Esophagus squamous epithelium (tissue), 5 donors: ENCODE measurements around the gene LEKR1. TPM values are rescaled to one million over a fixed set of nuclear protein-coding genes. Genes with fewer than 3 reads are reported as not detected.
A peak's percentile ranks its signal among the peaks of the same experiment; 100 is the strongest.

Experiments used
- DNase-seq: peaks from one replicate; lab custom pipeline; 2025; lab: John Stamatoyannopoulos, UW
- H3K27ac ChIP-seq, 4 donors: fragments of 200-600 bp; sonication (generic); one replicate each; pipeline ENCODE4 v1.5.1; 2016 to 2019; ENCODE audit warnings: mild to moderate bottlenecking in 1 of 4
- H3K27me3 ChIP-seq, 4 donors: fragments of 200-600 bp; sonication (generic); 1 replicate in 3 of 4; 2 replicates in 1 of 4; pipeline versions ENCODE4 v1.5.1 to v1.6.0; 2017 to 2021; ENCODE audit warnings: antibody characterized with exemption in 1 of 4
- H3K36me3 ChIP-seq, 3 donors: fragments of 200-600 bp; sonication (generic); one replicate each; pipeline ENCODE4 v1.5.1; 2016 to 2019
- H3K4me1 ChIP-seq, 3 donors: fragments of 200-600 bp; sonication (generic); one replicate each; pipeline ENCODE4 v1.5.1; 2017 to 2019
- H3K4me3 ChIP-seq, 4 donors: fragments of 200-600 bp; sonication (generic); 1 replicate in 3 of 4; 2 replicates in 1 of 4; pipeline ENCODE4 v1.5.1; 2016 to 2019; ENCODE audit warnings: mild to moderate bottlenecking in 2 of 4, moderate library complexity in 1 of 4
- H3K9me3 ChIP-seq, 3 donors: fragments of 200-600 bp; sonication (generic); one replicate each; pipeline ENCODE4 v1.5.1; 2016 to 2019
- CTCF ChIP-seq, 6 experiments: fragments of 450-650 bp in 4 of 6; fragments of 200-600 bp in 2 of 6; sonication (generic) in 2 of 6; IDR thresholded peaks; one replicate each; pipeline ENCODE4 v1.5.1; 2016 to 2019; ENCODE audit warnings: antibody characterized with exemption in 6 of 6, mild to moderate bottlenecking in 4 of 6, moderate library complexity in 4 of 6
- POLR2A ChIP-seq, 4 donors: fragments of 450-650 bp; IDR thresholded peaks; one replicate each; pipeline ENCODE4 v1.6.1; 2017; ENCODE audit warnings: antibody characterized with exemption in 4 of 4, mild to moderate bottlenecking in 4 of 4, moderate library complexity in 3 of 4
- WGBS, 2 donors: methylation state at CpG; one replicate each; pipeline ENCODE4 v1.1.5; 2018; 5-methylcytosine and 5-hydroxymethylcytosine counted together
- intact Hi-C: fragments of 100-400 bp; cut with DNase I; formaldehyde crosslinking; loops from one replicate; pipeline ENCODE4 v1.15.0; 2022
- total RNA-seq, 4 donors: library from RNA; depleted of rRNA; stranded (reverse); fragments of >200 nt; gene quantifications; one replicate each; pipeline ENCODE4 v1.1.0, GENCODE V29; 2016
- donor health status: DM: yes; HTN: yes; CAD: no.

Gene LEKR1
- total RNA-seq, 4 donors from 2014 or later, result 0.15 to 1.1 (median 0.57) TPM; not detected in 1

- intact Hi-C loops, result no loop called here
These were observed 43.2 kb upstream of the LEKR1 start for GRCh38 chr3:156782921-156783320.

GRCh38 chr3:156787001-156787400, 39.2 kb upstream of the LEKR1 start:
- no peaks in the 10 kb centered on the region for H3K27me3 ChIP-seq
- H3K27ac ChIP-seq, result peak overlapping the region in 1 of 4 donors; percentile 34
- no peaks in the 10 kb centered on the region for H3K36me3 ChIP-seq
- TF ChIP-seq CTCF (IDR thresholded peaks at IDR 0.05), result no peak
- no peak for TF ChIP-seq POLR2A (IDR thresholded peaks at IDR 0.05)
- no peak for DNase-seq
- H3K4me3 ChIP-seq, result no peak overlapping the region
- intact Hi-C loops, result no loop called here
- H3K9me3 ChIP-seq, result no peaks in the 10 kb centered on the region
- peaks cover 0 to 59% (median 3%) of the 10 kb centered on the region in 3 donors for H3K4me1 ChIP-seq

More at GRCh38 chr3:156782921-156783320, 43.2 kb upstream of the LEKR1 start:
- no peak overlapping the region for H3K4me3 ChIP-seq
- H3K4me1 ChIP-seq, result peaks cover 0 to 45% (median 3%) of the 10 kb centered on the region in 3 donors
- H3K27me3 ChIP-seq, result no peaks in the 10 kb centered on the region
- no peaks in the 10 kb centered on the region for H3K9me3 ChIP-seq
- H3K36me3 ChIP-seq, result no peaks in the 10 kb centered on the region
- TF ChIP-seq CTCF (IDR thresholded peaks at IDR 0.05), result no peak
- TF ChIP-seq POLR2A (IDR thresholded peaks at IDR 0.05), result no peak
- peak overlapping the region in 1 of 4 donors; percentile 69 for H3K27ac ChIP-seq
- no peak for DNase-seq

GRCh38 chr3:156787926-156788663, 38.1 kb upstream of the LEKR1 start:
- Histone ChIP-seq H3K27ac (peak overlapping the region in 1 of 4 donors; percentile 30), H3K36me3 (no peaks in the 10 kb centered on the region), H3K27me3 (no peaks in the 10 kb centered on the region), H3K4me3 (no peak overlapping the region), H3K4me1 (peaks cover 0 to 50% (median 3%) of the 10 kb centered on the region in 3 donors), H3K9me3 (no peaks in the 10 kb centered on the region)
- intact Hi-C loops, result no loop called here
- TF ChIP-seq POLR2A (IDR thresholded peaks at IDR 0.05) (no peak), CTCF (IDR thresholded peaks at IDR 0.05) (no peak)
- no peak for DNase-seq
- WGBS, 2 donors, result 39 to 46% methylated on average over 1 of the region's 1 CpG

- intact Hi-C loops, result no loop called here
- H3K36me3 ChIP-seq, result no peaks in the 10 kb centered on the region
- peaks cover 0 to 46% (median 3%) of the 10 kb centered on the region in 3 donors for H3K4me1 ChIP-seq
- no peak for TF ChIP-seq CTCF (IDR thresholded peaks at IDR 0.05)
- TF ChIP-seq POLR2A (IDR thresholded peaks at IDR 0.05), result no peak
- H3K27me3 ChIP-seq, result no peaks in the 10 kb centered on the region
- no peak for DNase-seq
- no peak overlapping the region for H3K4me3 ChIP-seq
- WGBS, 2 donors, result 74 to 81% methylated on average over 3 of the region's 3 CpGs
- peak overlapping the region in 1 of 4 donors; percentile 30 for H3K27ac ChIP-seq
- no peaks in the 10 kb centered on the region for H3K9me3 ChIP-seq
These were observed 37.3 kb upstream of the LEKR1 start for GRCh38 chr3:156788846-156789245.

- no peaks in the 10 kb centered on the region for H3K9me3 ChIP-seq
- H3K27me3 ChIP-seq, result no peaks in the 10 kb centered on the region
- no peak overlapping the region for H3K4me3 ChIP-seq
- no peak for DNase-seq
- H3K27ac ChIP-seq, result no peak overlapping the region
- H3K4me1 ChIP-seq, result peaks cover 0 to 38% (median 0%) of the 10 kb centered on the region in 3 donors
- H3K36me3 ChIP-seq, result no peaks in the 10 kb centered on the region
- intact Hi-C loops, result no loop called here
- TF ChIP-seq POLR2A (IDR thresholded peaks at IDR 0.05), result no peak
- TF ChIP-seq CTCF (IDR thresholded peaks at IDR 0.05), result no peak
These were observed 36.0 kb upstream of the LEKR1 start for GRCh38 chr3:156790156-156790555.
